ENCODE measurements around the gene MICALL2.

DNA sequence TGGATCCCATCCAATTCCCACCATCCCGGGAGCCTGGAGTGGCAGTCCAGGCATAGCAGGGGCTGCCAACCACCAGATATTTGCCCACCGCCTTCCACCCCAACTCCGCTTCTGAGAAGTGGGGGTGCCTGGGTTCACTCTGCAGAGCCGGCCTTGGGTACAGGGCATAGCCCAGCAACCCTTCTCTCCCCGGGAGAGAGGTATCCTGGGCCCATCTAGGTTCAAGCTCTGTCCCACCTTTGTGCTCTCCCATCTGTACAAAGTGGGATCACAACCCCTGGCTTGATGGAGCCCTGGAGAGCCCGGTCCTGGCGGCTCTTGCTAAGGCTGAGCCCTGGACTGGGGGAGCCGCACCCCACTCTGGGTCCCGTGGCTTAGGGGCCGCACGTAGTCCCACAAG is 12.2 kb downstream of the MICALL2 start:
- TF ChIP-seq POLR2A (IDR thresholded peaks at IDR 0.05) = no peak
- TF ChIP-seq, protein P1, sequence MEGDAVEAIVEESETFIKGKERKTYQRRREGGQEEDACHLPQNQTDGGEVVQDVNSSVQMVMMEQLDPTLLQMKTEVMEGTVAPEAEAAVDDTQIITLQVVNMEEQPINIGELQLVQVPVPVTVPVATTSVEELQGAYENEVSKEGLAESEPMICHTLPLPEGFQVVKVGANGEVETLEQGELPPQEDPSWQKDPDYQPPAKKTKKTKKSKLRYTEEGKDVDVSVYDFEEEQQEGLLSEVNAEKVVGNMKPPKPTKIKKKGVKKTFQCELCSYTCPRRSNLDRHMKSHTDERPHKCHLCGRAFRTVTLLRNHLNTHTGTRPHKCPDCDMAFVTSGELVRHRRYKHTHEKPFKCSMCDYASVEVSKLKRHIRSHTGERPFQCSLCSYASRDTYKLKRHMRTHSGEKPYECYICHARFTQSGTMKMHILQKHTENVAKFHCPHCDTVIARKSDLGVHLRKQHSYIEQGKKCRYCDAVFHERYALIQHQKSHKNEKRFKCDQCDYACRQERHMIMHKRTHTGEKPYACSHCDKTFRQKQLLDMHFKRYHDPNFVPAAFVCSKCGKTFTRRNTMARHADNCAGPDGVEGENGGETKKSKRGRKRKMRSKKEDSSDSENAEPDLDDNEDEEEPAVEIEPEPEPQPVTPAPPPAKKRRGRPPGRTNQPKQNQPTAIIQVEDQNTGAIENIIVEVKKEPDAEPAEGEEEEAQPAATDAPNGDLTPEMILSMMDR (IDR thresholded peaks at IDR 0.05) = no peak
